ENCODE measurements around the gene TOM1L1. TPM values are rescaled to one million over a fixed set of nuclear protein-coding genes. Genes with fewer than 3 reads are reported as not detected.
A peak's percentile ranks its signal among the peaks of the same experiment; 100 is the strongest.

The TOM1L1 gene
- total RNA-seq, 1 experiment from 2014 or later = 44.6 TPM

DNA sequence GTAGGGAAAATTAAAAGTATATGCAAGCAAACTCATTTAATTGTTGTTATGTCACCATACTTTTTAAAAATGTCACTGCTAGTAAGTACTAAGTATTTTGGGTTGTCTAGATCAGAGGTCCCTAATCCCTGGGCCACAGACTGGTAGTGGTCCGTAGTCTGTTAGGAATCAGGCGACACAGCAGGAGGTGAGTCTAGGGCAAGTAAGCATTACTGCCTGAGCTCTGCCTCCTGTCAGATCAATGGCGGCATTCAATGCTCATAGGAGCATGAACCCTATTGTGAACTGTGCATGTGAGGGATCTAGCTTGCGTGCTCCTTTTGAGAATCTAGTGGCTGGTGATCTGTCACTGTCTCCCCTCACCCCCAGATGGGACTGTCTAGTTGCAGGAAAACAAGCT lies 89.5 kb downstream of the TOM1L1 start:
- no peak overlapping the region for H3K14ac ChIP-seq (ENCODE audit: insufficient read depth, low read length)
- H2BK5ac ChIP-seq (ENCODE audit: insufficient read length, low read length) = no peak overlapping the region
- Mint-ChIP-seq H3K27ac (peak overlapping the region in 1 of 3 experiments; percentile 48; a peak in 1 of 7 replicates), H3K4me3 (no peak overlapping the region), H3K4me1 (no peaks in the 10 kb centered on the region), H3K36me3 (ENCODE audit: insufficient read depth in 1 of 3, low read depth in 3 of 3) (peaks cover 0 to 2% (median 0%) of the 10 kb centered on the region in 3 experiments; a peak in 2 of 7 replicates), H3K27me3 (ENCODE audit: low read depth) (no peaks in the 10 kb centered on the region), H3K9me3 (no peaks in the 10 kb centered on the region)
- H2AFZ ChIP-seq (ENCODE audit: low read length) = no peak overlapping the region
- H3K79me1 ChIP-seq (ENCODE audit: insufficient read depth, low read depth, low read length, poor library complexity, severe bottlenecking) = no peaks in the 10 kb centered on the region
- H3K9me3 ChIP-seq (ENCODE audit: control insufficient read depth, low read depth, low read length) = no peaks in the 10 kb centered on the region
- no peak overlapping the region for H2BK12ac ChIP-seq (ENCODE audit: insufficient read length, low read depth, low read length)
- no peak overlapping the region for H3K18ac ChIP-seq (ENCODE audit: insufficient read length, low read depth, low read length)
- no peak overlapping the region for H2BK20ac ChIP-seq (ENCODE audit: low read depth, low read length, poor library complexity, severe bottlenecking)
- no peaks in the 10 kb centered on the region for H3K4me1 ChIP-seq (ENCODE audit: insufficient read depth, low read length)
- no peak overlapping the region for H2BK15ac ChIP-seq (ENCODE audit: low read depth, low read length)
- H3K56ac ChIP-seq (ENCODE audit: insufficient read length, low read depth, low read length) = no peak overlapping the region
- DNase-seq = no peak
- H3K9ac ChIP-seq (ENCODE audit: extremely low read depth, insufficient read length, low read length) = no peak overlapping the region
- H3K23ac ChIP-seq (ENCODE audit: insufficient read length, low read depth, low read length) = no peak overlapping the region
- no peaks in the 10 kb centered on the region for H4K20me1 ChIP-seq (ENCODE audit: control insufficient read depth, insufficient read depth, insufficient read length)
- no peak overlapping the region for H3K27ac ChIP-seq (ENCODE audit: insufficient read length, low read depth, low read length)
- no peak overlapping the region for H2BK120ac ChIP-seq (ENCODE audit: low read depth, low read length, poor library complexity, severe bottlenecking)
- H4K91ac ChIP-seq (ENCODE audit: insufficient read length, low read depth, low read length) = no peak overlapping the region
- no peaks in the 10 kb centered on the region for H3K23me2 ChIP-seq (ENCODE audit: insufficient read length, low read depth, low read length, poor library complexity, severe bottlenecking)
- no peak overlapping the region for H3T11ph ChIP-seq (ENCODE audit: low read length)
- WGBS (ENCODE audit: extremely low coverage, insufficient read length, low lambda C conversion rate) = no CpG with 5 or more reads among the region's 4 CpGs
- no peak overlapping the region for H4K5ac ChIP-seq (ENCODE audit: insufficient read length, low read depth, low read length)
- H3K79me2 ChIP-seq (ENCODE audit: insufficient read depth, low read length) = no peaks in the 10 kb centered on the region
- H3K4me2 ChIP-seq (ENCODE audit: insufficient read depth, insufficient read length, low read length) = no peak overlapping the region
- TF ChIP-seq, protein P1, sequence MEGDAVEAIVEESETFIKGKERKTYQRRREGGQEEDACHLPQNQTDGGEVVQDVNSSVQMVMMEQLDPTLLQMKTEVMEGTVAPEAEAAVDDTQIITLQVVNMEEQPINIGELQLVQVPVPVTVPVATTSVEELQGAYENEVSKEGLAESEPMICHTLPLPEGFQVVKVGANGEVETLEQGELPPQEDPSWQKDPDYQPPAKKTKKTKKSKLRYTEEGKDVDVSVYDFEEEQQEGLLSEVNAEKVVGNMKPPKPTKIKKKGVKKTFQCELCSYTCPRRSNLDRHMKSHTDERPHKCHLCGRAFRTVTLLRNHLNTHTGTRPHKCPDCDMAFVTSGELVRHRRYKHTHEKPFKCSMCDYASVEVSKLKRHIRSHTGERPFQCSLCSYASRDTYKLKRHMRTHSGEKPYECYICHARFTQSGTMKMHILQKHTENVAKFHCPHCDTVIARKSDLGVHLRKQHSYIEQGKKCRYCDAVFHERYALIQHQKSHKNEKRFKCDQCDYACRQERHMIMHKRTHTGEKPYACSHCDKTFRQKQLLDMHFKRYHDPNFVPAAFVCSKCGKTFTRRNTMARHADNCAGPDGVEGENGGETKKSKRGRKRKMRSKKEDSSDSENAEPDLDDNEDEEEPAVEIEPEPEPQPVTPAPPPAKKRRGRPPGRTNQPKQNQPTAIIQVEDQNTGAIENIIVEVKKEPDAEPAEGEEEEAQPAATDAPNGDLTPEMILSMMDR (conservative IDR thresholded peaks at IDR 0.05) = no peak
- H4K8ac ChIP-seq (replicated peaks; ENCODE audit: insufficient read length, low read depth, low read length) = no peak overlapping the region
- no peak overlapping the region for H3K4ac ChIP-seq (ENCODE audit: low read depth, low read length)
- no peaks in the 10 kb centered on the region for H3K27me3 ChIP-seq (ENCODE audit: insufficient read depth, low read length)
- no peak overlapping the region for H2AK5ac ChIP-seq (ENCODE audit: insufficient read length, low read length)
